ENCODE measurements around the gene LIPE.

DNA sequence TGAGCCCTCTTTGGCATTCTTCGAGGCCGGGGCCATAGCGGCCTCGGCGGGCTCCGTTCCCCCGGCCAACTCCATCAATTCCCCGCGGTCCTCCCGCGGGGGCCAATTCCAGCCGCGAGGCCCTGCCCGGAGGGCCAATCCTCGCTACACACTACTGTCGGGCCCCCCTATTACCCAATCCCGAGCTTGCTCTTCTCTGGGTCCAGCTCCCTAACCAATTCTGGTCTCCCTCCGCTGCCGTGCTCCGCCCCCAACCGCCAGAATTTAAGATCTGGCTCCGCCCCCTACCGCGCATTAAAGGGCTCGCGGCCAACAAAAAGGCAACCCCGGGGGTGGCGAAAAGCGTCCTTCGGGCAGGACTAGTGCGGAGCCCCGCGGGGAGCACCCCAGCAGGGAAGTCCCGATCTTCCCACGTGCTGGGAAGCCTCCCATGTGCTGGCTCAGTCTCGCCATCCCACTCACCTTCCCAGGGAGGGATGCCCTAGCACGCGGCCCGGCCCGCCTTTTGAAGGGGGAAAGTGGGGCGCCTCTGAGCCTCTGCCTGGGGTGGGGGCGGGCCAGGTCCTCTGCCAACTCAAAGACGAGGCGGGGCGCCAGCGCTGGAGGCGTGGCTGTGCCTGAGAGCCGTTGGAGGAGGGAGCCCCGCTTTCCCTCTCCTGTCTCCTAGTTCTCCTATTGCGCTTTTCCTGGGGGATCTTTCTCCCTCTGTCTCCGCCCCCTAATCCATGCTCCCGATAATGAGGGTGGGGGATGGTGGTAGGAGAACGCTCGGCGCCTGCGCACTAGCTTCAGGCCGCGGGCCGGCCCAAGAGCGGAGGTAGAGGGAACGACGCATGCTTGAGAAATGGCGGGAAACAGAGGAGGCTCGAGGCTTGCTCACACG lies 3.5 kb downstream of the LIPE start:
- TF ChIP-seq, protein P1, sequence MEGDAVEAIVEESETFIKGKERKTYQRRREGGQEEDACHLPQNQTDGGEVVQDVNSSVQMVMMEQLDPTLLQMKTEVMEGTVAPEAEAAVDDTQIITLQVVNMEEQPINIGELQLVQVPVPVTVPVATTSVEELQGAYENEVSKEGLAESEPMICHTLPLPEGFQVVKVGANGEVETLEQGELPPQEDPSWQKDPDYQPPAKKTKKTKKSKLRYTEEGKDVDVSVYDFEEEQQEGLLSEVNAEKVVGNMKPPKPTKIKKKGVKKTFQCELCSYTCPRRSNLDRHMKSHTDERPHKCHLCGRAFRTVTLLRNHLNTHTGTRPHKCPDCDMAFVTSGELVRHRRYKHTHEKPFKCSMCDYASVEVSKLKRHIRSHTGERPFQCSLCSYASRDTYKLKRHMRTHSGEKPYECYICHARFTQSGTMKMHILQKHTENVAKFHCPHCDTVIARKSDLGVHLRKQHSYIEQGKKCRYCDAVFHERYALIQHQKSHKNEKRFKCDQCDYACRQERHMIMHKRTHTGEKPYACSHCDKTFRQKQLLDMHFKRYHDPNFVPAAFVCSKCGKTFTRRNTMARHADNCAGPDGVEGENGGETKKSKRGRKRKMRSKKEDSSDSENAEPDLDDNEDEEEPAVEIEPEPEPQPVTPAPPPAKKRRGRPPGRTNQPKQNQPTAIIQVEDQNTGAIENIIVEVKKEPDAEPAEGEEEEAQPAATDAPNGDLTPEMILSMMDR (IDR thresholded peaks at IDR 0.05) = peak in 2 of 6 experiments; percentile 4 to 6
- TF ChIP-seq POLR2A (IDR thresholded peaks at IDR 0.05) = peak; percentile 34 to 76

Data from adrenal gland (tissue), 5 donors.